Measurements from ENCODE around the gene IRX5. TPM values are rescaled to one million over a fixed set of nuclear protein-coding genes. Genes with fewer than 3 reads are reported as not detected.
A peak's percentile ranks its signal among the peaks of the same experiment; 100 is the strongest.

IRX5 gene
- polyA plus RNA-seq, 1 donor from 2014 or later: 0.14 TPM

DNA sequence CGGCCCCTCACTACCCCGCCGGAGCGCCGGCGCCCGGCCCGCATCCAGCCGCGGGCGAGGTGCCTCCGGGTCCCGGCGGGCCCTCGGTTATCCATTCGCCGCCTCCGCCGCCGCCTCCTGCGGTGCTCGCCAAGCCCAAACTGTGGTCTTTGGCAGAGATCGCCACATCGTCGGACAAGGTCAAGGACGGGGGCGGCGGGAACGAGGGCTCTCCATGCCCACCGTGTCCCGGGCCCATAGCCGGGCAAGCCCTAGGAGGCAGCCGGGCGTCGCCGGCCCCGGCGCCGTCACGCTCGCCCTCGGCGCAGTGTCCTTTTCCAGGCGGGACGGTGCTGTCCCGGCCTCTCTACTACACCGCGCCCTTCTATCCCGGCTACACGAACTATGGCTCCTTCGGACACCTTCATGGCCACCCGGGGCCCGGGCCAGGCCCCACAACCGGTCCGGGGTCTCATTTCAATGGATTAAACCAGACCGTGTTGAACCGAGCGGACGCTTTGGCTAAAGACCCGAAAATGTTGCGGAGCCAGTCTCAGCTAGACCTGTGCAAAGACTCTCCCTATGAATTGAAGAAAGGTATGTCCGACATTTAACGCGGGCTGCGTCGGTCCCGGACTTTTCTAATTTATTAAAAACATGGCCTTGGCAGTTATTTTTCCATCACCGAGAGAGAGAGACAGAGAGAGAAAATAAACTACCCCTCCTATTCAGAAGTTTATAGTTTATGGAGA is 2.8 kb downstream of the IRX5 start:
- Histone ChIP-seq H3K79me2 (replicated peaks; ENCODE audit: insufficient read depth, low read length) (no peaks in the 10 kb centered on the region), H3F3A (ENCODE audit: insufficient read depth, low read length, poor library complexity, severe bottlenecking) (peaks cover 3% of the 10 kb centered on the region), H3K4me2 (ENCODE audit: low read length) (no peak overlapping the region), H3K9me2 (ENCODE audit: insufficient read depth, low read length) (no peaks in the 10 kb centered on the region), H3K36me3 (ENCODE audit: insufficient read depth, low read length) (no peaks in the 10 kb centered on the region), H3K4me3 (ENCODE audit: low read length) (no peak overlapping the region), H4K20me1 (ENCODE audit: insufficient read depth) (no peaks in the 10 kb centered on the region), H3K9me3 (ENCODE audit: low read length) (no peaks in the 10 kb centered on the region), H3K9ac (ENCODE audit: low read length) (no peak overlapping the region), H2AFZ (ENCODE audit: low read depth, low read length) (no peak overlapping the region), H3K27ac (ENCODE audit: low read length) (no peak overlapping the region), H3K27me3 (ENCODE audit: insufficient read depth, low read depth, low read length) (peaks cover 92% of the 10 kb centered on the region)
- TF ChIP-seq TAF1 (IDR thresholded peaks at IDR 0.05; ENCODE audit: low read depth) (no peak), POLR2AphosphoS5 (IDR thresholded peaks at IDR 0.05) (peak; percentile 23), EZH2 (IDR thresholded peaks at IDR 0.05; ENCODE audit: borderline replicate concordance, insufficient read depth, low read length, poor library complexity, severe bottlenecking) (peak; percentile 99), SMC3 (conservative IDR thresholded peaks at IDR 0.05; ENCODE audit: poor library complexity) (no peak), EP300 (conservative IDR thresholded peaks at IDR 0.05; ENCODE audit: poor library complexity, severe bottlenecking) (no peak), RAD21 (conservative IDR thresholded peaks at IDR 0.05) (no peak), MXI1 (conservative IDR thresholded peaks at IDR 0.05; ENCODE audit: poor library complexity, severe bottlenecking) (no peak)
- TF ChIP-seq, protein P1, sequence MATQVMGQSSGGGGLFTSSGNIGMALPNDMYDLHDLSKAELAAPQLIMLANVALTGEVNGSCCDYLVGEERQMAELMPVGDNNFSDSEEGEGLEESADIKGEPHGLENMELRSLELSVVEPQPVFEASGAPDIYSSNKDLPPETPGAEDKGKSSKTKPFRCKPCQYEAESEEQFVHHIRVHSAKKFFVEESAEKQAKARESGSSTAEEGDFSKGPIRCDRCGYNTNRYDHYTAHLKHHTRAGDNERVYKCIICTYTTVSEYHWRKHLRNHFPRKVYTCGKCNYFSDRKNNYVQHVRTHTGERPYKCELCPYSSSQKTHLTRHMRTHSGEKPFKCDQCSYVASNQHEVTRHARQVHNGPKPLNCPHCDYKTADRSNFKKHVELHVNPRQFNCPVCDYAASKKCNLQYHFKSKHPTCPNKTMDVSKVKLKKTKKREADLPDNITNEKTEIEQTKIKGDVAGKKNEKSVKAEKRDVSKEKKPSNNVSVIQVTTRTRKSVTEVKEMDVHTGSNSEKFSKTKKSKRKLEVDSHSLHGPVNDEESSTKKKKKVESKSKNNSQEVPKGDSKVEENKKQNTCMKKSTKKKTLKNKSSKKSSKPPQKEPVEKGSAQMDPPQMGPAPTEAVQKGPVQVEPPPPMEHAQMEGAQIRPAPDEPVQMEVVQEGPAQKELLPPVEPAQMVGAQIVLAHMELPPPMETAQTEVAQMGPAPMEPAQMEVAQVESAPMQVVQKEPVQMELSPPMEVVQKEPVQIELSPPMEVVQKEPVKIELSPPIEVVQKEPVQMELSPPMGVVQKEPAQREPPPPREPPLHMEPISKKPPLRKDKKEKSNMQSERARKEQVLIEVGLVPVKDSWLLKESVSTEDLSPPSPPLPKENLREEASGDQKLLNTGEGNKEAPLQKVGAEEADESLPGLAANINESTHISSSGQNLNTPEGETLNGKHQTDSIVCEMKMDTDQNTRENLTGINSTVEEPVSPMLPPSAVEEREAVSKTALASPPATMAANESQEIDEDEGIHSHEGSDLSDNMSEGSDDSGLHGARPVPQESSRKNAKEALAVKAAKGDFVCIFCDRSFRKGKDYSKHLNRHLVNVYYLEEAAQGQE (IDR thresholded peaks at IDR 0.05; ENCODE audit: borderline replicate concordance): no peak
- TF ChIP-seq, protein P2, sequence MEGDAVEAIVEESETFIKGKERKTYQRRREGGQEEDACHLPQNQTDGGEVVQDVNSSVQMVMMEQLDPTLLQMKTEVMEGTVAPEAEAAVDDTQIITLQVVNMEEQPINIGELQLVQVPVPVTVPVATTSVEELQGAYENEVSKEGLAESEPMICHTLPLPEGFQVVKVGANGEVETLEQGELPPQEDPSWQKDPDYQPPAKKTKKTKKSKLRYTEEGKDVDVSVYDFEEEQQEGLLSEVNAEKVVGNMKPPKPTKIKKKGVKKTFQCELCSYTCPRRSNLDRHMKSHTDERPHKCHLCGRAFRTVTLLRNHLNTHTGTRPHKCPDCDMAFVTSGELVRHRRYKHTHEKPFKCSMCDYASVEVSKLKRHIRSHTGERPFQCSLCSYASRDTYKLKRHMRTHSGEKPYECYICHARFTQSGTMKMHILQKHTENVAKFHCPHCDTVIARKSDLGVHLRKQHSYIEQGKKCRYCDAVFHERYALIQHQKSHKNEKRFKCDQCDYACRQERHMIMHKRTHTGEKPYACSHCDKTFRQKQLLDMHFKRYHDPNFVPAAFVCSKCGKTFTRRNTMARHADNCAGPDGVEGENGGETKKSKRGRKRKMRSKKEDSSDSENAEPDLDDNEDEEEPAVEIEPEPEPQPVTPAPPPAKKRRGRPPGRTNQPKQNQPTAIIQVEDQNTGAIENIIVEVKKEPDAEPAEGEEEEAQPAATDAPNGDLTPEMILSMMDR (IDR thresholded peaks at IDR 0.05; ENCODE audit: poor library complexity, severe bottlenecking): no peak

DNA sequence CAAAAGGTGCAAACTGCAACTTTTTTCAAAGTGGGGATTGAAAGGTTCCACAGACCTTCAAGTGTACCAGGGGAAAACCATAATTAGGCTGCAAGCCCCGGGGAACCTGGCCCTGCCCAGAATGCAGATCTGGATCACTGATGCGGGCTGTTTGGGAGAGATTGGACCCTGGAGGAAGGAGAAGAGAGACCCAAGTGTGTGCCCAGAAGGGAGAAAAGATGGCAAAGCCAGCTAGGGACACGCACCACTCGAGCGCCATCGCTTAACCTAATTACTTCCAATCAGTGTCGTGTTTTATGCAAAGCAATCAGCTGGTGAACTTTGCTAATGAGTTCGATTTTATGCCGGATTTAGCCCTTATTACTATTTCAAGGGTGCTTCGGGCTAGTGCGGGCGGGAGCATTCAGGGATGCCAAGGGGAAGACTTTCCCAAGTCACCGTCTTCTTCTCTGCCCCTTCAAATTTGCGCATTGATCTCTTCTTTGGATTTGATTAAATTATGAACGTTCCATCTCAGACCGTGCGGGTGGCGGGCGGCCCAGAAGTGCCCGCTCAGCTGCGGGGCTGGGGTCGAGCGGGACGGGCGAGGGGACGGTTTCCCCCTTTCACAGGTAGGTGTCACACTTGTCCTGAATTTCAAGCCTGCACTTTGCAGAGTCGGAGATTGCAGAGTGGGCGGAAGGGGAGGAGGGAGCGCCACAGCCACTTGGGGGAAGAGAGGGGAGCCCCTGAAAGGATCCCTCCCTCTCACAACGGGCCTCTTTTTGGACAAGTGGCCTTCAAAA is 4.0 kb downstream of the IRX5 start:
- no peak overlapping the region for H3K4me2 ChIP-seq (ENCODE audit: low read length)
- TF ChIP-seq, protein P1 (IDR thresholded peaks at IDR 0.05; ENCODE audit: borderline replicate concordance): no peak
- no peak for TF ChIP-seq EZH2 (IDR thresholded peaks at IDR 0.05; ENCODE audit: borderline replicate concordance, insufficient read depth, low read length, poor library complexity, severe bottlenecking)
- no peak for TF ChIP-seq POLR2AphosphoS5 (IDR thresholded peaks at IDR 0.05)
- no peak for TF ChIP-seq MXI1 (conservative IDR thresholded peaks at IDR 0.05; ENCODE audit: poor library complexity, severe bottlenecking)
- peak; percentile 53 for TF ChIP-seq SMC3 (conservative IDR thresholded peaks at IDR 0.05; ENCODE audit: poor library complexity)
- TF ChIP-seq, protein P2 (IDR thresholded peaks at IDR 0.05; ENCODE audit: poor library complexity, severe bottlenecking): peak; percentile 57
- TF ChIP-seq RAD21 (conservative IDR thresholded peaks at IDR 0.05): peak; percentile 61
- no peak overlapping the region for H2AFZ ChIP-seq (ENCODE audit: low read depth, low read length)
- no peaks in the 10 kb centered on the region for H4K20me1 ChIP-seq (ENCODE audit: insufficient read depth)
- peaks cover 98% of the 10 kb centered on the region for H3K27me3 ChIP-seq (ENCODE audit: insufficient read depth, low read depth, low read length)
- no peaks in the 10 kb centered on the region for H3K9me3 ChIP-seq (ENCODE audit: low read length)
- no peaks in the 10 kb centered on the region for H3K79me2 ChIP-seq (replicated peaks; ENCODE audit: insufficient read depth, low read length)
- H3K9me2 ChIP-seq (ENCODE audit: insufficient read depth, low read length): no peaks in the 10 kb centered on the region
- H3K4me3 ChIP-seq (ENCODE audit: low read length): no peak overlapping the region
- H3K27ac ChIP-seq (ENCODE audit: low read length): no peak overlapping the region
- no peak overlapping the region for H3K9ac ChIP-seq (ENCODE audit: low read length)
- no peaks in the 10 kb centered on the region for H3K36me3 ChIP-seq (ENCODE audit: insufficient read depth, low read length)
- H3F3A ChIP-seq (ENCODE audit: insufficient read depth, low read length, poor library complexity, severe bottlenecking): peaks cover 3% of the 10 kb centered on the region

Data from neural cell (in vitro differentiated cells).